CD4-positive, alpha-beta T cell (primary cell): Measurements from ENCODE around the gene SPRED2. TPM values are rescaled to one million over a fixed set of nuclear protein-coding genes. Genes with fewer than 3 reads are reported as not detected.

ENCODE experiments used
- ATAC-seq: fragments of 200-7000 bp; cut with Tn5 transposase; one replicate; pipeline ENCODE4 v1.10.0; 2022; ENCODE audit warnings: mild to moderate bottlenecking; ENCODE audit not compliant: poor library complexity
- CTCF ChIA-PET: fragments of 350-600 bp; sonication (Branson Sonifier 250); formaldehyde crosslinking; loops from one replicate; lab custom pipeline; 2021; ENCODE audit warnings: antibody characterized with exemption, inconsistent platforms; lab: Charles Lee
- POLR2A ChIA-PET: fragments of 350-600 bp; sonication (Branson Sonifier 250); formaldehyde crosslinking; loops from one replicate; lab custom pipeline; 2021; ENCODE audit warnings: antibody characterized with exemption, inconsistent platforms; lab: Charles Lee
- DNase-seq, 14 experiments: peaks; one replicate each; pipeline ENCODE4 v3.0.0-alpha.2; 2013 to 2020; ENCODE audit warnings: mixed read lengths in 2 of 14
- H3K27ac ChIP-seq, 2 donors: one replicate each; pipeline versions ENCODE4 v1.5.1 to v1.7.0; 2013; ENCODE audit warnings: low read length in 2 of 2, low read depth in 1 of 2, mild to moderate bottlenecking in 1 of 2
- H3K27me3 ChIP-seq, 2 experiments: 1 replicate in 1 of 2; 2 replicates in 1 of 2; pipeline versions ENCODE4 v1.6.1 to v1.7.0; 2013; ENCODE audit warnings: low read length in 2 of 2, control low read depth in 1 of 2, mild to moderate bottlenecking in 1 of 2, moderate library complexity in 1 of 2; ENCODE audit not compliant: insufficient read depth in 2 of 2, control insufficient read depth in 1 of 2
- H3K36me3 ChIP-seq: one replicate; pipeline ENCODE4 v1.6.1; 2013; ENCODE audit warnings: low read length, control low read depth; ENCODE audit not compliant: insufficient read depth
- H3K4me1 ChIP-seq: one replicate; pipeline ENCODE4 v1.6.1; 2013; ENCODE audit warnings: low read length, control low read depth; ENCODE audit not compliant: insufficient read depth
- H3K4me3 ChIP-seq: one replicate; pipeline ENCODE4 v1.5.1; 2013; ENCODE audit warnings: mild to moderate bottlenecking, low read length, moderate library complexity
- H3K9me3 ChIP-seq, 2 experiments: 1 replicate in 1 of 2; 2 replicates in 1 of 2; pipeline versions ENCODE4 v1.6.1 to v1.7.0; 2013; ENCODE audit warnings: low read length in 2 of 2, mild to moderate bottlenecking in 2 of 2, control low read depth in 1 of 2, moderate library complexity in 1 of 2; ENCODE audit not compliant: control insufficient read depth in 1 of 2, insufficient read depth in 1 of 2
- H3K27ac Mint-ChIP-seq: one replicate; pipeline ENCODE4 v1.8.0; 2020; ENCODE audit warnings: mixed read lengths
- H3K27me3 Mint-ChIP-seq: one replicate; pipeline ENCODE4 v1.8.0; 2021; ENCODE audit warnings: mixed read lengths
- H3K36me3 Mint-ChIP-seq: one replicate; pipeline ENCODE4 v1.8.0; 2021; ENCODE audit warnings: low read depth, mixed read lengths
- H3K4me1 Mint-ChIP-seq: one replicate; pipeline ENCODE4 v1.8.0; 2021; ENCODE audit warnings: low read depth, mixed read lengths
- H3K4me3 Mint-ChIP-seq: one replicate; pipeline ENCODE4 v1.8.0; 2020; ENCODE audit warnings: mild to moderate bottlenecking, mixed read lengths
- H3K9me3 Mint-ChIP-seq: one replicate; pipeline ENCODE4 v1.8.0; 2020; ENCODE audit warnings: mixed read lengths
- CTCF ChIP-seq: fragments of 200-600 bp; IDR thresholded peaks from one replicate; pipeline ENCODE4 v1.8.0; 2022; ENCODE audit warnings: antibody characterized with exemption, mild to moderate bottlenecking
- intact Hi-C, 2 experiments: fragments of 100-400 bp; cut with DNase I in 1 of 2; cut with micrococcal nuclease in 1 of 2; formaldehyde crosslinking; loops; one replicate each; pipeline versions ENCODE4 v1.15.1 to v1.9.0; 2023 to 2025; cut with DNase I, micrococcal nuclease
- total RNA-seq, 174 experiments: library from RNA in 2 of 174; stranded (reverse) in 2 of 174; gene quantifications; one replicate each; pipeline ENCODE4 v1.2.3 and lab custom pipeline; 2021 to 2026

Gene SPRED2
- total RNA-seq, 2 experiments from 2014 or later, result 2.5 to 2.8 TPM

- ATAC-seq (no peak), DNase-seq (no peak)
- Histone ChIP-seq H3K9me3 (no peaks in the 10 kb centered on the region), H3K27me3 (no peaks in the 10 kb centered on the region), H3K27ac (no peak overlapping the region), H3K36me3 (no peaks in the 10 kb centered on the region), H3K4me1 (no peaks in the 10 kb centered on the region), H3K4me3 (no peak overlapping the region)
- no peaks in the 10 kb centered on the region for H3K9me3 Mint-ChIP-seq
- intact Hi-C loops, result no loop called here
- no peaks in the 10 kb centered on the region for H3K36me3 Mint-ChIP-seq
- no peak for TF ChIP-seq CTCF
- no peaks in the 10 kb centered on the region for H3K27me3 Mint-ChIP-seq
- H3K4me3 Mint-ChIP-seq, result no peak overlapping the region
- ChIA-PET CTCF (no interaction called here), POLR2A (no interaction called here)
- no peak overlapping the region for H3K27ac Mint-ChIP-seq
- H3K4me1 Mint-ChIP-seq, result no peaks in the 10 kb centered on the region
Measured at GRCh38 chr2:65334714-65335113, 97.7 kb downstream of the SPRED2 start.

GRCh38 chr2:65331336-65332025 is 100.9 kb downstream of the SPRED2 start:
- ATAC-seq, result no peak
- H3K27me3 ChIP-seq, result no peaks in the 10 kb centered on the region
- H3K9me3 Mint-ChIP-seq, result no peaks in the 10 kb centered on the region
- no peak for TF ChIP-seq CTCF
- no peaks in the 10 kb centered on the region for H3K27me3 Mint-ChIP-seq
- ChIA-PET CTCF (no interaction called here), POLR2A (no interaction called here)
- no peaks in the 10 kb centered on the region for H3K36me3 ChIP-seq
- intact Hi-C loops, result no loop called here
- no peaks in the 10 kb centered on the region for H3K36me3 Mint-ChIP-seq
- no peak overlapping the region for H3K4me3 ChIP-seq
- no peak overlapping the region for H3K27ac ChIP-seq
- no peaks in the 10 kb centered on the region for H3K4me1 Mint-ChIP-seq
- no peak for DNase-seq
- H3K9me3 ChIP-seq, result no peaks in the 10 kb centered on the region
- no peak overlapping the region for H3K27ac Mint-ChIP-seq
- no peak overlapping the region for H3K4me3 Mint-ChIP-seq
- H3K4me1 ChIP-seq, result no peaks in the 10 kb centered on the region

- H3K9me3 Mint-ChIP-seq, result no peaks in the 10 kb centered on the region
- ATAC-seq (no peak), DNase-seq (no peak)
- CTCF ChIA-PET, result no interaction called here
- no peak for TF ChIP-seq CTCF
- no peaks in the 10 kb centered on the region for H3K27me3 Mint-ChIP-seq
- Histone ChIP-seq H3K27me3 (no peaks in the 10 kb centered on the region), H3K36me3 (no peaks in the 10 kb centered on the region), H3K4me3 (no peak overlapping the region), H3K27ac (no peak overlapping the region), H3K9me3 (no peaks in the 10 kb centered on the region), H3K4me1 (no peaks in the 10 kb centered on the region)
- H3K4me1 Mint-ChIP-seq, result no peaks in the 10 kb centered on the region
- H3K27ac Mint-ChIP-seq, result no peak overlapping the region
- no peak overlapping the region for H3K4me3 Mint-ChIP-seq
- POLR2A ChIA-PET, result no interaction called here
- intact Hi-C loops, result no loop called here
- H3K36me3 Mint-ChIP-seq, result no peaks in the 10 kb centered on the region
Measured at GRCh38 chr2:65329525-65329924, 102.9 kb downstream of the SPRED2 start.
